Spleen (tissue), 11 donors: ENCODE data around the gene RBFOX1. TPM values are rescaled to one million over a fixed set of nuclear protein-coding genes. Genes with fewer than 3 reads are reported as not detected.

Source experiments
- DNase-seq: peaks from one replicate; pipeline ENCODE4 v3.0.0-alpha.2; 2020
- H3K27ac ChIP-seq, 8 donors: fragments of 200-600 bp; sonication (generic) in 7 of 8; 1 replicate in 4 of 8; 2 replicates in 4 of 8; pipeline versions ENCODE4 v1.5.0 to v1.8.0; 2016 to 2021; ENCODE audit warnings: inconsistent platforms in 4 of 8, mild to moderate bottlenecking in 4 of 8, moderate library complexity in 1 of 8
- H3K27me3 ChIP-seq, 7 donors: fragments of 200-600 bp; sonication (generic) in 6 of 7; replicated peaks in 1 of 7; 1 replicate in 4 of 7; 2 replicates in 3 of 7; pipeline versions ENCODE4 v1.5.0 to v1.8.0; 2016 to 2021; ENCODE audit warnings: inconsistent platforms in 3 of 7, mild to moderate bottlenecking in 1 of 7
- H3K36me3 ChIP-seq, 6 donors: fragments of 200-600 bp; sonication (generic) in 5 of 6; 1 replicate in 4 of 6; 2 replicates in 2 of 6; pipeline versions ENCODE4 v1.5.0 to v1.8.0; 2016 to 2021; ENCODE audit warnings: inconsistent platforms in 2 of 6
- H3K4me1 ChIP-seq, 6 donors: fragments of 200-600 bp; sonication (generic) in 5 of 6; 1 replicate in 3 of 6; 2 replicates in 3 of 6; pipeline versions ENCODE4 v1.5.0 to v1.8.0; 2016 to 2021; ENCODE audit warnings: inconsistent platforms in 3 of 6
- H3K4me3 ChIP-seq, 8 donors: fragments of 200-600 bp; sonication (generic) in 7 of 8; 1 replicate in 4 of 8; 2 replicates in 4 of 8; pipeline versions ENCODE4 v1.5.0 to v1.8.0; 2016 to 2021; ENCODE audit warnings: inconsistent platforms in 4 of 8, mild to moderate bottlenecking in 4 of 8, moderate library complexity in 2 of 8
- H3K9me3 ChIP-seq, 8 donors: fragments of 200-600 bp; sonication (generic) in 7 of 8; 1 replicate in 4 of 8; 2 replicates in 4 of 8; pipeline versions ENCODE4 v1.5.0 to v1.8.0; 2016 to 2021; ENCODE audit warnings: inconsistent platforms in 4 of 8
- POLR2A ChIP-seq, 3 donors: fragments of 450-650 bp; IDR thresholded peaks; one replicate each; pipeline ENCODE4 v1.5.1; 2017; ENCODE audit warnings: antibody characterized with exemption in 3 of 3, mild to moderate bottlenecking in 1 of 3
- POLR2AphosphoS5 ChIP-seq, 3 donors: sonication (generic); formaldehyde crosslinking; IDR thresholded peaks; one replicate each; pipeline ENCODE4 v1.5.1; 2017; ENCODE audit warnings: antibody characterized with exemption in 3 of 3
- WGBS, 5 donors: extraction: QIAGEN DNeasy Blood & Tissue Kit in 3 of 5; methylation state at CpG; one replicate each; pipeline versions ENCODE4 v1.1.5 to v1.1.7; 2013 to 2018; 5-methylcytosine and 5-hydroxymethylcytosine counted together
- intact Hi-C: fragments of 100-400 bp; cut with DNase I; formaldehyde crosslinking; loops from one replicate; pipeline ENCODE4 v1.15.0; 2023; ENCODE audit warnings: low total_unique reads
- polyA plus RNA-seq, 3 donors: library from polyadenylated mRNA; stranded (reverse); fragments of 200-250 nt; gene quantifications; one replicate each; pipeline ENCODE4 v1.2.1, GENCODE V29; 2013
- total RNA-seq, 7 donors: library from RNA; depleted of rRNA in 3 of 7; stranded (reverse); fragments of >200 nt in 3 of 7; fragmentation: NEBNext Ultra II Directional in 4 of 7; extraction: Animal tissue kit (Norgen Biotek cat#: 25700) in 4 of 7; gene quantifications; one replicate each; pipeline versions ENCODE4 v1.1.0 to v1.2.1, GENCODE V29; 2016 to 2021
- TF ChIP-seq, protein P1 (sequence below), 11 experiments: fragments of 200-600 bp in 7 of 11; fragments of 450-650 bp in 4 of 11; sonication (generic) in 4 of 11; IDR thresholded peaks in 8 of 11; conservative IDR thresholded peaks in 3 of 11; 1 replicate in 7 of 11; 2 replicates in 4 of 11; pipeline versions ENCODE4 v1.4.0 to v1.8.0; 2016 to 2021; ENCODE audit warnings: antibody characterized with exemption in 11 of 11, inconsistent platforms in 4 of 11, mild to moderate bottlenecking in 1 of 11
- donor health status: healthy with polysubstance abuse.
- donor health status: DM: no; HTN: no; CAD: no; lungs with moderate emphysema.
- donor health status: DM: no; HTN: no; CAD: no.
- donor health status: Bipolar disorder and iron deficiency.
- donor health status: healthy.
- donor health status: DM: no; HTN: no; CAD: no.
- donor health status: DM: yes; HTN: yes; CAD: no.

The RBFOX1 gene
- total and polyA plus RNA-seq, 10 donors = 0.07 to 0.13 TPM; not detected in 8

GRCh38 chr16:7369204-7369603, 36.6 kb downstream of the RBFOX1 start:
- TF ChIP-seq, protein P1, sequence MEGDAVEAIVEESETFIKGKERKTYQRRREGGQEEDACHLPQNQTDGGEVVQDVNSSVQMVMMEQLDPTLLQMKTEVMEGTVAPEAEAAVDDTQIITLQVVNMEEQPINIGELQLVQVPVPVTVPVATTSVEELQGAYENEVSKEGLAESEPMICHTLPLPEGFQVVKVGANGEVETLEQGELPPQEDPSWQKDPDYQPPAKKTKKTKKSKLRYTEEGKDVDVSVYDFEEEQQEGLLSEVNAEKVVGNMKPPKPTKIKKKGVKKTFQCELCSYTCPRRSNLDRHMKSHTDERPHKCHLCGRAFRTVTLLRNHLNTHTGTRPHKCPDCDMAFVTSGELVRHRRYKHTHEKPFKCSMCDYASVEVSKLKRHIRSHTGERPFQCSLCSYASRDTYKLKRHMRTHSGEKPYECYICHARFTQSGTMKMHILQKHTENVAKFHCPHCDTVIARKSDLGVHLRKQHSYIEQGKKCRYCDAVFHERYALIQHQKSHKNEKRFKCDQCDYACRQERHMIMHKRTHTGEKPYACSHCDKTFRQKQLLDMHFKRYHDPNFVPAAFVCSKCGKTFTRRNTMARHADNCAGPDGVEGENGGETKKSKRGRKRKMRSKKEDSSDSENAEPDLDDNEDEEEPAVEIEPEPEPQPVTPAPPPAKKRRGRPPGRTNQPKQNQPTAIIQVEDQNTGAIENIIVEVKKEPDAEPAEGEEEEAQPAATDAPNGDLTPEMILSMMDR (IDR thresholded peaks at IDR 0.05 in 8 of 11, conservative IDR thresholded peaks at IDR 0.05 in 3 of 11) = no peak
- TF ChIP-seq POLR2AphosphoS5 (IDR thresholded peaks at IDR 0.05) (no peak), POLR2A (IDR thresholded peaks at IDR 0.05) (no peak)
- H3K4me1 ChIP-seq = no peaks in the 10 kb centered on the region
- intact Hi-C loops = no loop called here
- no peak for DNase-seq
- H3K9me3 ChIP-seq = peaks cover 0 to 11% (median 4%) of the 10 kb centered on the region in 8 donors
- H3K27ac ChIP-seq = no peak overlapping the region
- 41 to 60% (median 55%) methylated on average over 4 of the region's 4 CpGs for WGBS, 5 donors
- H3K36me3 ChIP-seq = no peaks in the 10 kb centered on the region
- no peak overlapping the region for H3K4me3 ChIP-seq
- H3K27me3 ChIP-seq = no peaks in the 10 kb centered on the region

DNA sequence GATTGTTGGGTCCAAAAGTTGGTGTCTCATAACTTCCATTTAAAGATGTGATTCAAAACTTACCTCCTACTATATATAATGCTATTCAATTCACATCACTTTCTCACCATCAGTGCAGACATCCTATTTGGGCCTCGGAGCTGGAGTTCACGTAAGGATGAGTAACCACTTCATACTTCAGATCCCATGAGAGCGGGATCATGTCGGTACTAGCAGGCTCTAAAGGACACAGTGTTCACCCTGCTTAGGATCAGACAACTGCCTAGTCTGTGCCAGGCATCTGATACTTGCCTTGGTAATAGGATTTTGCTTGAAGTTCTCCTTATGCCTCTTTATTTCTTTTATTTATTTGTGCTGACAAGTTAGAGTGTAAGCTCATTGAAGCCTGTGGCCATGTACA, 39.5 kb downstream of the RBFOX1 start:
- no peak for DNase-seq
- intact Hi-C loops = no loop called here

DNA sequence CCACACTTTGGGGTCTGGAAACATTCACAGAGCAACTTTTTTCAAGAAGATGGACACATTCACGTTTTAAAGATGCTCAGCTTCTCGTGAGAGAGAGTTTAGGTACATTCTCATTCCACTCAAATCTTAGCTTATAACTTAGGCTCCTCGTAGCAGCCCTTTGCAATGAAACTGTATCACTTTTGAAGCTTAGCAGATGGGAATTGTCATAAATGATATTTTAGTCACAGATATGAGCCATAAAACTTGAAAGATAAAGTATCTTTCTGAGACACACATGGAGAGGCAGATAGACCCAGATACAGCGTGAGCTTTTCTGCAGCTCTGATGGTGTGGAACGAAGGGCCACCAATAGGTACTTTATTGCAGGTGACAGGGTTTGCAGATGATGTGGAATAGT, 41.1 kb downstream of the RBFOX1 start:
- 67 to 82% (median 73%) methylated on average over 5 of the region's 5 CpGs for WGBS, 5 donors
- Histone ChIP-seq H3K9me3 (no peaks in the 10 kb centered on the region), H3K27ac (no peak overlapping the region), H3K4me3 (no peak overlapping the region), H3K36me3 (no peaks in the 10 kb centered on the region), H3K27me3 (no peaks in the 10 kb centered on the region), H3K4me1 (no peaks in the 10 kb centered on the region)
- no peak for DNase-seq
- intact Hi-C loops = no loop called here
- TF ChIP-seq, protein P1 (IDR thresholded peaks at IDR 0.05 in 8 of 11, conservative IDR thresholded peaks at IDR 0.05 in 3 of 11) = no peak
- TF ChIP-seq POLR2A (IDR thresholded peaks at IDR 0.05) (no peak), POLR2AphosphoS5 (IDR thresholded peaks at IDR 0.05) (no peak)

More for the DNA sequence above, 39.5 kb downstream of the RBFOX1 start:
- Histone ChIP-seq H3K27ac (no peak overlapping the region), H3K4me1 (no peaks in the 10 kb centered on the region), H3K36me3 (no peaks in the 10 kb centered on the region), H3K27me3 (no peaks in the 10 kb centered on the region), H3K9me3 (no peaks in the 10 kb centered on the region), H3K4me3 (no peak overlapping the region)
- TF ChIP-seq, protein P1 (IDR thresholded peaks at IDR 0.05 in 8 of 11, conservative IDR thresholded peaks at IDR 0.05 in 3 of 11) = no peak
- no peak for TF ChIP-seq POLR2A (IDR thresholded peaks at IDR 0.05)
- 92 to 94% (median 92%) methylated on average over 4 of the region's 4 CpGs for WGBS, 5 donors

GRCh38 chr16:7374614-7375174, 42.0 kb downstream of the RBFOX1 start:
- H3K4me3 ChIP-seq = no peak overlapping the region
- H3K27ac ChIP-seq = no peak overlapping the region
- no peak for TF ChIP-seq POLR2A (IDR thresholded peaks at IDR 0.05)
- TF ChIP-seq POLR2AphosphoS5 (IDR thresholded peaks at IDR 0.05) = no peak
- TF ChIP-seq, protein P1 (IDR thresholded peaks at IDR 0.05 in 8 of 11, conservative IDR thresholded peaks at IDR 0.05 in 3 of 11) = no peak
- intact Hi-C loops = no loop called here
- no peaks in the 10 kb centered on the region for H3K27me3 ChIP-seq
- H3K4me1 ChIP-seq = no peaks in the 10 kb centered on the region
- H3K9me3 ChIP-seq = no peaks in the 10 kb centered on the region
- H3K36me3 ChIP-seq = no peaks in the 10 kb centered on the region
- WGBS, 5 donors = 73 to 84% (median 76%) methylated on average over 9 of the region's 9 CpGs
- DNase-seq = no peak
